ENCODE measurements around the gene ZFPM1. TPM values are rescaled to one million over a fixed set of nuclear protein-coding genes. Genes with fewer than 3 reads are reported as not detected.

ZFPM1 gene
- total RNA-seq, 1 experiment from 2014 or later, result 3.9 TPM

- CTCF ChIA-PET, result no interaction called here
- no peaks in the 10 kb centered on the region for H3K27me3 ChIP-seq (ENCODE audit: control insufficient read depth, insufficient read depth, low read length)
- H3K4me1 ChIP-seq (ENCODE audit: control insufficient read depth, insufficient read depth, low read length), result no peaks in the 10 kb centered on the region
- intact Hi-C loops (cut with micrococcal nuclease; ENCODE audit: unreplicated experiment) (no loop called here), in situ Hi-C loops (cut with HindIII; ENCODE audit: low pct_unique_long_range_greater_than_20kb, low sequenced_read_pairs) (no loop called here)
- H3K27ac ChIP-seq (ENCODE audit: low read length), result no peak overlapping the region
- DNase-seq (ENCODE audit: low read depth, low spot score), result no peak
- no peak for TF ChIP-seq TCF7L2 (IDR thresholded peaks at IDR 0.05; ENCODE audit: low read depth, low read length)
- no peak for TF ChIP-seq REST (IDR thresholded peaks at IDR 0.05; ENCODE audit: insufficient read depth in 1 of 2, low read depth in 2 of 2, low read length in 1 of 2)
- no peak for TF ChIP-seq CTCF (IDR thresholded peaks at IDR 0.05)
- no peak for TF ChIP-seq SIN3A (IDR thresholded peaks at IDR 0.05; ENCODE audit: borderline replicate concordance, insufficient read depth, low read depth, low read length)
- TF ChIP-seq POLR2AphosphoS5 (IDR thresholded peaks at IDR 0.05; ENCODE audit: low read depth, low read length), result no peak
- peaks cover 2% of the 10 kb centered on the region; the same call in 1 of the 2 replicates for H3K9me3 ChIP-seq (ENCODE audit: control insufficient read depth, insufficient read depth, low read depth, low read length)
- POLR2A ChIA-PET, result interaction anchor here (0.6 kb wide), 1 partner anchor 102 kb away, joined by 10 read pairs; no protein-coding TSS in a partner anchor
- no peak for ATAC-seq
- BruUV-seq (replicated peaks), result no TSS peak
- no peaks in the 10 kb centered on the region; the same call in 1 of the 2 replicates for H3K36me3 ChIP-seq (ENCODE audit: control insufficient read depth, insufficient read depth, low read length)
- no peak overlapping the region for H3K4me3 ChIP-seq (ENCODE audit: low read depth in 2 of 2, low read length in 2 of 2)
Observed at GRCh38 chr16:88538366-88539060, 85.4 kb downstream of the ZFPM1 start.

- 0 out of 2 replicates have a peak, but pooled peaks have one; percentile 23 for ATAC-seq
- Histone ChIP-seq H3K4me1 (ENCODE audit: control insufficient read depth, insufficient read depth, low read length) (no peaks in the 10 kb centered on the region), H3K9me3 (ENCODE audit: control insufficient read depth, insufficient read depth, low read depth, low read length) (peaks cover 5% of the 10 kb centered on the region; the same call in 1 of the 2 replicates), H3K36me3 (ENCODE audit: control insufficient read depth, insufficient read depth, low read length) (no peaks in the 10 kb centered on the region; the same call in 1 of the 2 replicates), H3K27ac (ENCODE audit: low read length) (no peak overlapping the region), H3K27me3 (ENCODE audit: control insufficient read depth, insufficient read depth, low read length) (no peaks in the 10 kb centered on the region), H3K4me3 (ENCODE audit: low read depth in 2 of 2, low read length in 2 of 2) (no peak overlapping the region)
- in situ Hi-C loops (cut with HindIII; ENCODE audit: low pct_unique_long_range_greater_than_20kb, low sequenced_read_pairs), result no loop called here
- TF ChIP-seq POLR2AphosphoS5 (IDR thresholded peaks at IDR 0.05; ENCODE audit: low read depth, low read length), result no peak
- TF ChIP-seq TCF7L2 (IDR thresholded peaks at IDR 0.05; ENCODE audit: low read depth, low read length), result no peak
- TF ChIP-seq CTCF (IDR thresholded peaks at IDR 0.05), result no peak
- no peak for TF ChIP-seq REST (IDR thresholded peaks at IDR 0.05; ENCODE audit: insufficient read depth in 1 of 2, low read depth in 2 of 2, low read length in 1 of 2)
- no peak for TF ChIP-seq SIN3A (IDR thresholded peaks at IDR 0.05; ENCODE audit: borderline replicate concordance, insufficient read depth, low read depth, low read length)
- intact Hi-C loops (cut with micrococcal nuclease; ENCODE audit: unreplicated experiment), result no loop called here
- no TSS peak for BruUV-seq (replicated peaks)
- DNase-seq (ENCODE audit: low read depth, low spot score), result no peak
- ChIA-PET POLR2A (interaction anchor here (0.5 kb wide), 1 partner anchor 40 kb away, joined by 6 read pairs; no protein-coding TSS in a partner anchor), CTCF (no interaction called here)
Observed at GRCh38 chr16:88539261-88539651, 86.2 kb downstream of the ZFPM1 start.

All from Panc1 (cell line).